ENCODE results near the gene EIF3A.

GRCh38 chr10:119031496-119032059 lies 49.0 kb downstream of the EIF3A start:
- no peak for TF ChIP-seq CTCF (IDR thresholded peaks at IDR 0.05; ENCODE audit: low read depth, low read length, missing input control)
- TF ChIP-seq EGR1 (IDR thresholded peaks at IDR 0.05; ENCODE audit: low read depth in 2 of 2) = no peak
- no peak for TF ChIP-seq JUND (IDR thresholded peaks at IDR 0.05)
- TF ChIP-seq RXRA (IDR thresholded peaks at IDR 0.05) = no peak
- TF ChIP-seq, protein P1, sequence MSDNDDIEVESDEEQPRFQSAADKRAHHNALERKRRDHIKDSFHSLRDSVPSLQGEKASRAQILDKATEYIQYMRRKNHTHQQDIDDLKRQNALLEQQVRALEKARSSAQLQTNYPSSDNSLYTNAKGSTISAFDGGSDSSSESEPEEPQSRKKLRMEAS (IDR thresholded peaks at IDR 0.05) = no peak
- TF ChIP-seq GABPA (IDR thresholded peaks at IDR 0.05 in 1 of 2, conservative IDR thresholded peaks at IDR 0.05 in 1 of 2) = no peak
- no peak for TF ChIP-seq YY1 (IDR thresholded peaks at IDR 0.05)
- TF ChIP-seq SP1 (IDR thresholded peaks at IDR 0.05) = no peak
- no peak for TF ChIP-seq TAF1 (conservative IDR thresholded peaks at IDR 0.05)
- TF ChIP-seq REST (IDR thresholded peaks at IDR 0.05) = no peak
- no peak for TF ChIP-seq ZBTB33 (IDR thresholded peaks at IDR 0.05)
- no peak for TF ChIP-seq RAD21 (IDR thresholded peaks at IDR 0.05)
- no peak for TF ChIP-seq HNF4A (conservative IDR thresholded peaks at IDR 0.05)

Measured in liver (tissue), 3 donors.